Ovary (tissue), 9 donors: ENCODE measurements around the gene CRELD2. TPM values are rescaled to one million over a fixed set of nuclear protein-coding genes. Genes with fewer than 3 reads are reported as not detected.

Experiments used
- DNase-seq, 5 donors: peaks; one replicate each; pipeline ENCODE4 v3.0.0-alpha.2; 2019 to 2020
- H3K27ac ChIP-seq, 2 donors: fragments of 200-600 bp; one replicate each; pipeline versions ENCODE4 v1.5.1 to v1.8.0; 2019 to 2022
- H3K27me3 ChIP-seq: fragments of 200-600 bp; one replicate; pipeline ENCODE4 v1.8.0; 2022
- H3K36me3 ChIP-seq: fragments of 200-600 bp; sonication (generic); one replicate; pipeline ENCODE4 v1.5.1; 2019
- H3K4me1 ChIP-seq: one replicate; pipeline ENCODE4 v1.8.1; 2013; ENCODE audit warnings: mild to moderate bottlenecking, moderate library complexity; ENCODE audit not compliant: insufficient read depth
- H3K4me3 ChIP-seq: fragments of 200-600 bp; sonication (generic); one replicate; pipeline ENCODE4 v1.5.1; 2017
- H3K9me3 ChIP-seq, 2 donors: fragments of 200-600 bp in 1 of 2; sonication (generic) in 1 of 2; one replicate each; pipeline versions ENCODE4 v1.5.1 to v1.8.1; 2013 to 2019; ENCODE audit warnings: mild to moderate bottlenecking in 1 of 2, moderate library complexity in 1 of 2
- CTCF ChIP-seq, 3 donors: fragments of 450-650 bp in 2 of 3; fragments of 200-600 bp in 1 of 3; IDR thresholded peaks; one replicate each; pipeline versions ENCODE4 v1.5.1 to v1.8.0; 2016 to 2022; ENCODE audit warnings: antibody characterized with exemption in 3 of 3, mild to moderate bottlenecking in 1 of 3
- EP300 ChIP-seq: sonication (generic); formaldehyde crosslinking; IDR thresholded peaks from one replicate; pipeline ENCODE4 v1.6.1; 2017; ENCODE audit warnings: antibody characterized with exemption
- POLR2A ChIP-seq: fragments of 450-650 bp; IDR thresholded peaks from one replicate; pipeline ENCODE4 v1.6.1; 2017; ENCODE audit warnings: antibody characterized with exemption, mild to moderate bottlenecking, moderate library complexity
- WGBS, 3 donors: extraction: QIAGEN DNeasy Blood & Tissue Kit in 1 of 3; methylation state at CpG; one replicate each; pipeline versions ENCODE4 v1.1.5 to v1.1.7; 2013 to 2017; 5-methylcytosine and 5-hydroxymethylcytosine counted together
- intact Hi-C, 4 donors: fragments of 100-400 bp; cut with DNase I; formaldehyde crosslinking; loops; one replicate each; pipeline versions ENCODE4 v1.11.0 to v1.15.1; 2022 to 2023
- polyA plus RNA-seq, 2 donors: library from polyadenylated mRNA; stranded (reverse); fragments of 200-250 nt in 1 of 2; fragments of 350-450 nt in 1 of 2; fragmentation: Illumina TruSeq in 1 of 2; extraction: RNeasy Lipid Tissue Mini Kit (QIAGEN cat#74804) in 1 of 2; gene quantifications; one replicate each; pipeline ENCODE4 v1.2.3, GENCODE V29; 2013 to 2014
- total RNA-seq, 7 donors: library from RNA; depleted of rRNA in 2 of 7; stranded (reverse); fragments of >200 nt in 2 of 7; fragmentation: NEBNext Ultra II Directional in 3 of 7; extraction: Animal tissue kit (Norgen Biotek cat#: 25700) in 3 of 7; gene quantifications; one replicate each; pipeline versions ENCODE4 v1.1.0 to v1.2.4, GENCODE V29; 2016 to 2023
- donor health status: DM: no; HTN: no; CAD: no; lungs with moderate emphysema.
- donor health status: DM: no; HTN: no; CAD: no.
- donor health status: Bipolar disorder and iron deficiency.
- donor health status: DM: yes; HTN: yes; CAD: no.
- donor health status: DM: no; HTN: no; CAD: no.
- donor health status: DM: yes; HTN: yes; CAD: no.

CRELD2 gene
- total and polyA plus RNA-seq, 9 donors = 9.5 to 53.4 (median 24.6) TPM

GRCh38 chr22:49924113-49924833 lies 5.8 kb downstream of the CRELD2 start:
- Histone ChIP-seq H3K36me3 (no peaks in the 10 kb centered on the region), H3K4me1 (peaks cover 1% of the 10 kb centered on the region), H3K27me3 (no peaks in the 10 kb centered on the region), H3K9me3 (no peaks in the 10 kb centered on the region), H3K4me3 (no peak overlapping the region), H3K27ac (no peak overlapping the region)
- WGBS, 3 donors = 93 to 95% (median 94%) methylated on average over 31 of the region's 31 CpGs
- intact Hi-C loops = loop anchor here in 1 of 4 donors (5.0 to 10.0 kb wide), 2 partner anchors 191 to 283 kb away; no protein-coding TSS in a partner anchor
- no peak for DNase-seq
- TF ChIP-seq POLR2A (no peak), CTCF (IDR thresholded peaks at IDR 0.05) (no peak), EP300 (no peak)

GRCh38 chr22:49925525-49926128 lies 7.2 kb downstream of the CRELD2 start:
- Histone ChIP-seq H3K36me3 (no peaks in the 10 kb centered on the region), H3K4me3 (no peak overlapping the region), H3K27ac (no peak overlapping the region), H3K9me3 (no peaks in the 10 kb centered on the region), H3K4me1 (no peaks in the 10 kb centered on the region), H3K27me3 (no peaks in the 10 kb centered on the region)
- intact Hi-C loops = loop anchor here in 3 of 4 donors (5.0 to 10.0 kb wide), 3 partner anchors 107 to 287 kb away; no protein-coding TSS in a partner anchor
- no peak for DNase-seq
- WGBS, 3 donors = 87 to 92% (median 92%) methylated on average over 24 of the region's 24 CpGs
- TF ChIP-seq EP300 (no peak), CTCF (IDR thresholded peaks at IDR 0.05) (no peak), POLR2A (no peak)

- DNase-seq = no peak
- TF ChIP-seq CTCF (IDR thresholded peaks at IDR 0.05) = no peak
- TF ChIP-seq EP300 = no peak
- no peak for TF ChIP-seq POLR2A
- WGBS, 3 donors = 77 to 82% (median 81%) methylated on average over 18 of the region's 18 CpGs
- Histone ChIP-seq H3K27me3 (no peaks in the 10 kb centered on the region), H3K27ac (no peak overlapping the region), H3K36me3 (no peaks in the 10 kb centered on the region), H3K9me3 (no peaks in the 10 kb centered on the region), H3K4me1 (no peaks in the 10 kb centered on the region), H3K4me3 (no peak overlapping the region)
- intact Hi-C loops = loop anchor here in 3 of 4 donors (5.0 to 10.0 kb wide), 3 partner anchors 105 to 285 kb away; no protein-coding TSS in a partner anchor
Measured at GRCh38 chr22:49926916-49927315, 8.5 kb downstream of the CRELD2 start.

GRCh38 chr22:49927483-49928184 lies 9.2 kb downstream of the CRELD2 start:
- Histone ChIP-seq H3K27me3 (no peaks in the 10 kb centered on the region), H3K27ac (no peak overlapping the region), H3K4me1 (no peaks in the 10 kb centered on the region), H3K36me3 (no peaks in the 10 kb centered on the region), H3K4me3 (no peak overlapping the region), H3K9me3 (no peaks in the 10 kb centered on the region)
- 85 to 94% (median 89%) methylated on average over 23 to 26 of the region's 26 CpGs for WGBS, 3 donors
- DNase-seq = no peak
- TF ChIP-seq EP300 (no peak), POLR2A (no peak), CTCF (IDR thresholded peaks at IDR 0.05) (no peak)
- intact Hi-C loops = loop anchor here (2.0 to 10.0 kb wide), 4 partner anchors 103 to 285 kb away; no protein-coding TSS in a partner anchor
